Measurements from ENCODE around the gene ADA.

- TF ChIP-seq CTCF (IDR thresholded peaks at IDR 0.05) (no peak), POLR2A (IDR thresholded peaks at IDR 0.05) (no peak)
These were observed 42.4 kb downstream of the ADA start for GRCh38 chr20:44609006-44609515.

Data from Peyer's patch (tissue), 4 donors.